Mucosa of rectum (tissue), 2 donors: ENCODE results near the gene CLCN4.
A peak's percentile ranks its signal among the peaks of the same experiment; 100 is the strongest.

Experiments
- H3K27ac ChIP-seq, 2 donors: one replicate each; pipeline ENCODE4 v1.7.0; 2013; ENCODE audit warnings: inconsistent platforms in 2 of 2, low read depth in 2 of 2, low read length in 2 of 2
- H3K27me3 ChIP-seq, 2 donors: one replicate each; pipeline ENCODE4 v1.7.0; 2013; ENCODE audit warnings: low read length in 2 of 2; ENCODE audit not compliant: control insufficient read depth in 2 of 2, insufficient read depth in 2 of 2
- H3K36me3 ChIP-seq, 2 donors: one replicate each; pipeline ENCODE4 v1.7.0; 2013; ENCODE audit warnings: low read length in 2 of 2; ENCODE audit not compliant: control insufficient read depth in 2 of 2, insufficient read depth in 2 of 2
- H3K4me1 ChIP-seq, 2 donors: one replicate each; pipeline ENCODE4 v1.7.0; 2013; ENCODE audit warnings: low read length in 2 of 2, mild to moderate bottlenecking in 1 of 2; ENCODE audit not compliant: control insufficient read depth in 2 of 2, insufficient read depth in 2 of 2
- H3K4me3 ChIP-seq, 2 donors: one replicate each; pipeline ENCODE4 v1.7.0; 2013; ENCODE audit warnings: low read length in 2 of 2
- H3K9ac ChIP-seq, 2 donors: one replicate each; pipeline ENCODE4 v1.7.0; 2013; ENCODE audit warnings: low read length in 2 of 2, low read depth in 1 of 2, mild to moderate bottlenecking in 1 of 2
- H3K9me3 ChIP-seq, 2 donors: one replicate each; pipeline ENCODE4 v1.7.0; 2013; ENCODE audit warnings: low read length in 2 of 2; ENCODE audit not compliant: control insufficient read depth in 2 of 2
- donor health status: healthy.
- donor health status: Normal muscosa, but diverticular disease.

The CLCN4 gene

GRCh38 chrX:10143071-10143983 lies 13.4 kb upstream of the CLCN4 start:
- Histone ChIP-seq H3K27ac (no peak overlapping the region), H3K4me3 (no peak overlapping the region)

GRCh38 chrX:10146346-10146745 lies 10.4 kb upstream of the CLCN4 start:
- no peak overlapping the region for H3K9ac ChIP-seq
- H3K4me1 ChIP-seq: no peaks in the 10 kb centered on the region
- no peaks in the 10 kb centered on the region for H3K9me3 ChIP-seq
- H3K36me3 ChIP-seq: peaks cover 0 to 2% of the 10 kb centered on the region in 2 donors
- no peak overlapping the region for H3K4me3 ChIP-seq
- no peak overlapping the region for H3K27ac ChIP-seq
- H3K27me3 ChIP-seq: no peaks in the 10 kb centered on the region

More at GRCh38 chrX:10143071-10143983, 13.4 kb upstream of the CLCN4 start:
- H3K4me1 ChIP-seq: no peaks in the 10 kb centered on the region
- no peaks in the 10 kb centered on the region for H3K9me3 ChIP-seq
- H3K27me3 ChIP-seq: no peaks in the 10 kb centered on the region
- H3K36me3 ChIP-seq: peaks cover 3 to 6% of the 10 kb centered on the region in 2 donors
- H3K9ac ChIP-seq: no peak overlapping the region

GRCh38 chrX:10152086-10152485 lies 4.7 kb upstream of the CLCN4 start:
- no peak overlapping the region for H3K27ac ChIP-seq
- no peak overlapping the region for H3K4me3 ChIP-seq
- H3K36me3 ChIP-seq: no peaks in the 10 kb centered on the region
- H3K9me3 ChIP-seq: no peaks in the 10 kb centered on the region
- H3K4me1 ChIP-seq: no peaks in the 10 kb centered on the region
- H3K27me3 ChIP-seq: peaks cover 8 to 15% of the 10 kb centered on the region in 2 donors
- no peak overlapping the region for H3K9ac ChIP-seq

- Histone ChIP-seq H3K4me1 (peaks cover 0 to 2% of the 10 kb centered on the region in 2 donors), H3K4me3 (no peak overlapping the region), H3K27ac (no peak overlapping the region), H3K9ac (no peak overlapping the region), H3K27me3 (peaks cover 18 to 27% of the 10 kb centered on the region in 2 donors), H3K36me3 (no peaks in the 10 kb centered on the region), H3K9me3 (no peaks in the 10 kb centered on the region)
Observed at GRCh38 chrX:10155137-10155536, 1.6 kb upstream of the CLCN4 start.

- no peaks in the 10 kb centered on the region for H3K9me3 ChIP-seq
- peaks cover 18 to 36% of the 10 kb centered on the region in 2 donors for H3K27me3 ChIP-seq
- H3K4me1 ChIP-seq: peaks cover 0 to 2% of the 10 kb centered on the region in 2 donors
- H3K9ac ChIP-seq: peak overlapping the region in 1 of 2 donors; percentile 45
- H3K4me3 ChIP-seq: peak overlapping the region; percentile 17 to 55
- no peaks in the 10 kb centered on the region for H3K36me3 ChIP-seq
- no peak overlapping the region for H3K27ac ChIP-seq
Observed at GRCh38 chrX:10157032-10157341, 212 bp downstream of the CLCN4 start.

- H3K4me3 ChIP-seq: no peak overlapping the region
Observed at GRCh38 chrX:10157543-10157942, 768 bp downstream of the CLCN4 start.

GRCh38 chrX:10158279-10159144 lies 1.7 kb downstream of the CLCN4 start:
- no peak overlapping the region for H3K4me3 ChIP-seq
- H3K9ac ChIP-seq: no peak overlapping the region
- H3K9me3 ChIP-seq: no peaks in the 10 kb centered on the region

More at GRCh38 chrX:10157543-10157942, 768 bp downstream of the CLCN4 start:
- no peak overlapping the region for H3K27ac ChIP-seq
- peaks cover 18 to 36% of the 10 kb centered on the region in 2 donors for H3K27me3 ChIP-seq
- no peaks in the 10 kb centered on the region for H3K9me3 ChIP-seq
- no peaks in the 10 kb centered on the region for H3K36me3 ChIP-seq
- H3K4me1 ChIP-seq: peaks cover 0 to 2% of the 10 kb centered on the region in 2 donors
- no peak overlapping the region for H3K9ac ChIP-seq

GRCh38 chrX:10159145-10159468 lies 2.3 kb downstream of the CLCN4 start:
- H3K36me3 ChIP-seq: no peaks in the 10 kb centered on the region
- no peak overlapping the region for H3K27ac ChIP-seq
- peaks cover 0 to 2% of the 10 kb centered on the region in 2 donors for H3K4me1 ChIP-seq
- H3K9me3 ChIP-seq: no peaks in the 10 kb centered on the region
- peaks cover 18 to 36% of the 10 kb centered on the region in 2 donors for H3K27me3 ChIP-seq
- no peak overlapping the region for H3K9ac ChIP-seq
- H3K4me3 ChIP-seq: no peak overlapping the region

More at GRCh38 chrX:10158279-10159144, 1.7 kb downstream of the CLCN4 start:
- H3K4me1 ChIP-seq: peaks cover 0 to 2% of the 10 kb centered on the region in 2 donors
- H3K27ac ChIP-seq: no peak overlapping the region
- H3K36me3 ChIP-seq: no peaks in the 10 kb centered on the region
- H3K27me3 ChIP-seq: peaks cover 18 to 36% of the 10 kb centered on the region in 2 donors

GRCh38 chrX:10160211-10160610 lies 3.4 kb downstream of the CLCN4 start:
- no peak overlapping the region for H3K4me3 ChIP-seq
- no peaks in the 10 kb centered on the region for H3K9me3 ChIP-seq
- no peak overlapping the region for H3K9ac ChIP-seq
- H3K27ac ChIP-seq: no peak overlapping the region
- peaks cover 15 to 28% of the 10 kb centered on the region in 2 donors for H3K27me3 ChIP-seq
- peaks cover 0 to 2% of the 10 kb centered on the region in 2 donors for H3K4me1 ChIP-seq
- H3K36me3 ChIP-seq: no peaks in the 10 kb centered on the region

- Histone ChIP-seq H3K4me3 (no peak overlapping the region), H3K9ac (no peak overlapping the region), H3K27me3 (peaks cover 6 to 20% of the 10 kb centered on the region in 2 donors), H3K36me3 (no peaks in the 10 kb centered on the region), H3K4me1 (no peaks in the 10 kb centered on the region), H3K9me3 (no peaks in the 10 kb centered on the region), H3K27ac (no peak overlapping the region)
Observed at GRCh38 chrX:10163031-10163430, 6.3 kb downstream of the CLCN4 start.
